ENCODE results near the gene MARCHF2.

Gene MARCHF2

GRCh38 chr19:8412783-8413628, at the start of gene MARCHF2:
TSS of gene MARCHF2 (plus strand) at chr19:8413305. CDS start at chr19:8421841, 8,536 bp downstream.
- in situ Hi-C loops (cut with HindIII; ENCODE audit: low sequenced_read_pairs): no loop called here
- peak; percentile 56 for TF ChIP-seq CTCF (IDR thresholded peaks at IDR 0.05; ENCODE audit: low read depth, low read length)
- peak; percentile 97 for DNase-seq (ENCODE audit: low read depth, low spot score)
- H3K4me3 ChIP-seq (ENCODE audit: low read depth, low read length): peak within 1 kb of the TSS; percentile 63

GRCh38 chr19:8363803-8364771, 49.0 kb upstream of the MARCHF2 start, which contains the start of gene ANGPTL4:
TSS of gene ANGPTL4 (plus strand) at chr19:8364155. CDS start at chr19:8364322, 167 bp downstream.
- in situ Hi-C loops (cut with HindIII; ENCODE audit: low sequenced_read_pairs): no loop called here
- peak; percentile 74 for DNase-seq (ENCODE audit: low read depth, low spot score)
- H3K4me3 ChIP-seq (ENCODE audit: low read depth, low read length): peak within 1 kb of the TSS; percentile 53
- TF ChIP-seq CTCF (IDR thresholded peaks at IDR 0.05; ENCODE audit: low read depth, low read length): peak; percentile 34

- DNase-seq (ENCODE audit: low read depth, low spot score): no peak
- in situ Hi-C loops (cut with HindIII; ENCODE audit: low sequenced_read_pairs): no loop called here
- no peak overlapping the region for H3K4me3 ChIP-seq (ENCODE audit: low read depth, low read length)
- no peak for TF ChIP-seq CTCF (IDR thresholded peaks at IDR 0.05; ENCODE audit: low read depth, low read length)
Observed at GRCh38 chr19:8366121-8366581, 47.0 kb upstream of the MARCHF2 start.

GRCh38 chr19:8366961-8367326, 46.2 kb upstream of the MARCHF2 start:
- in situ Hi-C loops (cut with HindIII; ENCODE audit: low sequenced_read_pairs): no loop called here
- no peak for TF ChIP-seq CTCF (IDR thresholded peaks at IDR 0.05; ENCODE audit: low read depth, low read length)
- no peak for DNase-seq (ENCODE audit: low read depth, low spot score)
- H3K4me3 ChIP-seq (ENCODE audit: low read depth, low read length): no peak overlapping the region

GRCh38 chr19:8367327-8368001, 45.6 kb upstream of the MARCHF2 start:
- no peak overlapping the region for H3K4me3 ChIP-seq (ENCODE audit: low read depth, low read length)
- DNase-seq (ENCODE audit: low read depth, low spot score): peak; percentile 96
- TF ChIP-seq CTCF (IDR thresholded peaks at IDR 0.05; ENCODE audit: low read depth, low read length): no peak
- in situ Hi-C loops (cut with HindIII; ENCODE audit: low sequenced_read_pairs): no loop called here
